Natural killer cell (primary cell): Measurements from ENCODE around the gene TGFB1. TPM values are rescaled to one million over a fixed set of nuclear protein-coding genes. Genes with fewer than 3 reads are reported as not detected.

Experiments used
- ATAC-seq, 3 donors: fragments of 150-1000 bp in 2 of 3; fragments of 200-7000 bp in 1 of 3; cut with Tn5 transposase; 1 replicate in 1 of 3; 2 replicates in 2 of 3; pipeline ENCODE4 v1.10.0; 2021; ENCODE audit warnings: mild to moderate bottlenecking in 2 of 3, moderate library complexity in 2 of 3
- DNase-seq, 2 donors: peaks; one replicate each; pipeline versions ENCODE4 v3.0.0 to v3.0.0-alpha.2; 2013 to 2021; ENCODE audit warnings: mixed read lengths in 1 of 2
- H3K27ac ChIP-seq: one replicate; pipeline ENCODE4 v1.5.1; 2013; ENCODE audit warnings: mild to moderate bottlenecking, low read length
- H3K27me3 ChIP-seq: one replicate; pipeline ENCODE4 v1.6.1; 2013; ENCODE audit warnings: low read length; ENCODE audit not compliant: control insufficient read depth, insufficient read depth
- H3K36me3 ChIP-seq: one replicate; pipeline ENCODE4 v1.6.1; 2013; ENCODE audit warnings: low read length; ENCODE audit not compliant: control insufficient read depth, insufficient read depth
- H3K4me1 ChIP-seq: one replicate; pipeline ENCODE4 v1.6.1; 2013; ENCODE audit warnings: low read length; ENCODE audit not compliant: control insufficient read depth, insufficient read depth
- H3K4me3 ChIP-seq: one replicate; pipeline ENCODE4 v1.5.1; 2013; ENCODE audit warnings: low read length
- H3K9me3 ChIP-seq: one replicate; pipeline ENCODE4 v1.6.1; 2013; ENCODE audit warnings: low read length; ENCODE audit not compliant: control insufficient read depth, insufficient read depth
- H3K27ac Mint-ChIP-seq, 2 donors: one replicate each; pipeline ENCODE4 v1.8.0; 2022; ENCODE audit warnings: mild to moderate bottlenecking in 2 of 2, mixed read lengths in 2 of 2, moderate library complexity in 1 of 2
- H3K27me3 Mint-ChIP-seq, 2 donors: one replicate each; pipeline ENCODE4 v1.8.0; 2022; ENCODE audit warnings: low read depth in 2 of 2, mixed read lengths in 2 of 2
- H3K36me3 Mint-ChIP-seq: one replicate; pipeline ENCODE4 v1.8.0; 2022; ENCODE audit warnings: mixed read lengths
- H3K4me1 Mint-ChIP-seq, 2 donors: one replicate each; pipeline ENCODE4 v1.8.0; 2022; ENCODE audit warnings: mixed read lengths in 2 of 2
- H3K4me3 Mint-ChIP-seq: one replicate; pipeline ENCODE4 v1.8.0; 2022; ENCODE audit warnings: mild to moderate bottlenecking, moderate library complexity, mixed read lengths
- H3K9me3 Mint-ChIP-seq, 2 donors: one replicate each; pipeline ENCODE4 v1.8.0; 2022; ENCODE audit warnings: mixed read lengths in 2 of 2
- CTCF ChIP-seq: fragments of 200-600 bp; IDR thresholded peaks from one replicate; pipeline ENCODE4 v1.8.0; 2022; ENCODE audit warnings: antibody characterized with exemption
- WGBS: methylation state at CpG from one replicate; pipeline ENCODE4 v1.1.7; 2013; ENCODE audit warnings: missing lambda C conversion rate; ENCODE audit not compliant: insufficient coverage; 5-methylcytosine and 5-hydroxymethylcytosine counted together
- intact Hi-C: fragments of 100-400 bp; cut with micrococcal nuclease; formaldehyde crosslinking; loops from one replicate; pipeline ENCODE4 v1.14.2; 2022
- total RNA-seq, 4 donors: library from RNA; stranded (reverse); fragments of 120-200 nt in 1 of 4; gene quantifications; one replicate each; pipeline versions ENCODE4 v1.2.3 to v1.2.4, GENCODE V29; 2013 to 2022

TGFB1 gene
- total RNA-seq, 3 donors from 2014 or later (not counting 1 experiment from before 2014, with no cell fraction given), result 682 to 761 (median 729) TPM

- no peak overlapping the region for H3K4me3 ChIP-seq
- peaks cover 81% of the 10 kb centered on the region for H3K4me1 ChIP-seq
- DNase-seq (peak in 1 of 2 donors; percentile 25), ATAC-seq (peak in 2 of 3 donors; percentile 4 to 10)
- Mint-ChIP-seq H3K4me3 (peak overlapping the region; percentile 96), H3K4me1 (peaks cover 81% of the 10 kb centered on the region in 2 donors), H3K27ac (peak overlapping the region; percentile 91 to 94), H3K36me3 (peaks cover under 1% of the 10 kb centered on the region), H3K27me3 (no peaks in the 10 kb centered on the region), H3K9me3 (no peaks in the 10 kb centered on the region)
- intact Hi-C loops, result loop anchor here (1.0 to 10.0 kb wide), 9 partner anchors 10 to 645 kb away; partner anchors contain the start of gene TGFB1
- no peaks in the 10 kb centered on the region for H3K27me3 ChIP-seq
- peaks cover 45% of the 10 kb centered on the region for H3K36me3 ChIP-seq
- TF ChIP-seq CTCF, result no peak
- peak overlapping the region; percentile 97 for H3K27ac ChIP-seq
- H3K9me3 ChIP-seq, result no peaks in the 10 kb centered on the region
- WGBS, result 11% methylated on average over 4 of the region's 4 CpGs
These were observed 45.7 kb downstream of the TGFB1 start for GRCh38 chr19:41307954-41308449.

- intact Hi-C loops, result loop anchor here (5.0 to 10.0 kb wide), 2 partner anchors 45 to 482 kb away; partner anchors contain the start of gene TGFB1
- DNase-seq, result peak; percentile 17 to 78
- Mint-ChIP-seq H3K4me3 (peak overlapping the region; percentile 84), H3K9me3 (no peaks in the 10 kb centered on the region), H3K27me3 (no peaks in the 10 kb centered on the region), H3K36me3 (no peaks in the 10 kb centered on the region), H3K27ac (peak overlapping the region; percentile 91 to 94), H3K4me1 (peaks cover 81 to 82% of the 10 kb centered on the region in 2 donors)
- WGBS, result 2% methylated on average over 5 of the region's 8 CpGs
- Histone ChIP-seq H3K9me3 (no peaks in the 10 kb centered on the region), H3K4me3 (peak overlapping the region; percentile 9), H3K27ac (peak overlapping the region; percentile 97), H3K27me3 (no peaks in the 10 kb centered on the region), H3K4me1 (peaks cover 89% of the 10 kb centered on the region), H3K36me3 (peaks cover 39% of the 10 kb centered on the region)
- TF ChIP-seq CTCF, result no peak
- ATAC-seq, result peak in 2 of 3 donors; percentile 21 to 25
These were observed 46.4 kb downstream of the TGFB1 start for GRCh38 chr19:41307090-41307875.

GRCh38 chr19:41305927-41306793, 47.6 kb downstream of the TGFB1 start:
- Mint-ChIP-seq H3K36me3 (no peaks in the 10 kb centered on the region), H3K27me3 (no peaks in the 10 kb centered on the region), H3K4me1 (peaks cover 83 to 86% of the 10 kb centered on the region in 2 donors), H3K9me3 (no peaks in the 10 kb centered on the region), H3K4me3 (peak overlapping the region; percentile 84), H3K27ac (peak overlapping the region; percentile 91 to 94)
- DNase-seq (no peak), ATAC-seq (no peak)
- no peaks in the 10 kb centered on the region for H3K9me3 ChIP-seq
- peak overlapping the region; percentile 97 for H3K27ac ChIP-seq
- 53% methylated on average over 13 of the region's 13 CpGs for WGBS
- H3K4me3 ChIP-seq, result no peak overlapping the region
- peaks cover 45% of the 10 kb centered on the region for H3K36me3 ChIP-seq
- no peaks in the 10 kb centered on the region for H3K27me3 ChIP-seq
- peaks cover 94% of the 10 kb centered on the region for H3K4me1 ChIP-seq
- no peak for TF ChIP-seq CTCF
- intact Hi-C loops, result loop anchor here (5.0 to 10.0 kb wide), 2 partner anchors 46 to 481 kb away; partner anchors contain the start of gene TGFB1
